Astrocyte of the hippocampus (primary cell): ENCODE measurements around the gene NME5.
"Not testable (repeated sequence)": the region's sequence is repeated elsewhere in the genome, so short reads cannot be mapped to it uniquely, and the experiment has no call there.

ENCODE experiments used
- DNase-seq: peaks from one replicate; pipeline ENCODE4 v3.0.0; 2011; ENCODE audit warnings: low read depth, low spot score

Gene NME5

GRCh38 chr5:138078006-138078643 is 61.1 kb downstream of the NME5 start:
- no peak for DNase-seq

GRCh38 chr5:138077064-138077696 is 62.0 kb downstream of the NME5 start:
- peak; percentile 82 for DNase-seq

- DNase-seq, result not testable (repeated sequence)
Measured at GRCh38 chr5:138070026-138070425, 69.2 kb downstream of the NME5 start.

GRCh38 chr5:138068742-138069600 is 70.3 kb downstream of the NME5 start:
- peak; percentile 87 for DNase-seq

GRCh38 chr5:138067945-138068344 is 71.3 kb downstream of the NME5 start:
- no peak for DNase-seq
